ENCODE data around the gene CGB8.
"Not testable (repeated sequence)": the region's sequence is repeated elsewhere in the genome, so short reads cannot be mapped to it uniquely, and the experiment has no call there.

DNA sequence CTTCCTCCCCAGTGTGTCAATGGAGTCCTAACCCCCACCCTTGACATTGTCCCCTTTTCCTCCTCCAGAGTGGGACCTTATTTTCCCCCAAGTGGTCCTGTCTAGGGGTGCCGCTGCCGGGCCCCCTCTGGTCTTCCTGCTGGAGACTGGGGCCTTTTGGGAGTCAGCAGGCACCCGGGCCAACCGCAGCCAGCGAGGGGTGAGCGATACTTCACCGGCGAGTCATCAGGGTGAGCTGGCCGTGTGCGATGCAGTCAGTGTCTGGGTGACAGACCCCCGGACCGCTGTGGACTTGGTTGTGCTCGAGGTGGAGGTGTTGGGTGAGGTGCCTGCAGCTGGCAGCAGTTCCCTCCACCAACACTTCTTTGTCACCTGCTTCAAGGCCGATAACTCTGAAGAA lies 19.2 kb downstream of the CGB8 start:
- not testable (repeated sequence) for TF ChIP-seq ZNF248 (tag by site-specific recombination; IDR thresholded peaks at IDR 0.05); BCL11A (tag by site-specific recombination; IDR thresholded peaks at IDR 0.05; ENCODE audit: low read depth); YY1 (tag by site-specific recombination; IDR thresholded peaks at IDR 0.05); KLF1 (tag by site-specific recombination; IDR thresholded peaks at IDR 0.05)
- TF ChIP-seq, protein P1, sequence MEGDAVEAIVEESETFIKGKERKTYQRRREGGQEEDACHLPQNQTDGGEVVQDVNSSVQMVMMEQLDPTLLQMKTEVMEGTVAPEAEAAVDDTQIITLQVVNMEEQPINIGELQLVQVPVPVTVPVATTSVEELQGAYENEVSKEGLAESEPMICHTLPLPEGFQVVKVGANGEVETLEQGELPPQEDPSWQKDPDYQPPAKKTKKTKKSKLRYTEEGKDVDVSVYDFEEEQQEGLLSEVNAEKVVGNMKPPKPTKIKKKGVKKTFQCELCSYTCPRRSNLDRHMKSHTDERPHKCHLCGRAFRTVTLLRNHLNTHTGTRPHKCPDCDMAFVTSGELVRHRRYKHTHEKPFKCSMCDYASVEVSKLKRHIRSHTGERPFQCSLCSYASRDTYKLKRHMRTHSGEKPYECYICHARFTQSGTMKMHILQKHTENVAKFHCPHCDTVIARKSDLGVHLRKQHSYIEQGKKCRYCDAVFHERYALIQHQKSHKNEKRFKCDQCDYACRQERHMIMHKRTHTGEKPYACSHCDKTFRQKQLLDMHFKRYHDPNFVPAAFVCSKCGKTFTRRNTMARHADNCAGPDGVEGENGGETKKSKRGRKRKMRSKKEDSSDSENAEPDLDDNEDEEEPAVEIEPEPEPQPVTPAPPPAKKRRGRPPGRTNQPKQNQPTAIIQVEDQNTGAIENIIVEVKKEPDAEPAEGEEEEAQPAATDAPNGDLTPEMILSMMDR (tag by site-specific recombination; IDR thresholded peaks at IDR 0.05) = not testable (repeated sequence)
